T-cell (primary cell): ENCODE data around the gene ZNF677. TPM values are rescaled to one million over a fixed set of nuclear protein-coding genes. Genes with fewer than 3 reads are reported as not detected.
"Not testable (repeated sequence)": the region's sequence is repeated elsewhere in the genome, so short reads cannot be mapped to it uniquely, and the experiment has no call there.

Experiments used
- ATAC-seq, 4 experiments: fragments of 200-7000 bp in 3 of 4; fragments of 150-1000 bp in 1 of 4; cut with Tn5 transposase; replicated peaks in 1 of 4; 1 replicate in 3 of 4; 2 replicates in 1 of 4; pipeline ENCODE4 v1.10.0; 2021; ENCODE audit warnings: moderate library complexity in 3 of 4, mild to moderate bottlenecking in 2 of 4, moderate number of reproducible peaks in 1 of 4
- CTCF ChIA-PET, 2 donors: fragments of 300-600 bp; sonication (Branson Sonifier 250); formaldehyde crosslinking; loops; one replicate each; lab custom pipeline; 2022; ENCODE audit warnings: antibody characterized with exemption in 2 of 2; lab: Charles Lee
- POLR2A ChIA-PET, 2 donors: fragments of 300-600 bp; sonication (Branson Sonifier 250); formaldehyde crosslinking; loops; one replicate each; lab custom pipeline; 2022; ENCODE audit warnings: antibody characterized with exemption in 2 of 2; lab: Charles Lee
- DNase-seq, 35 experiments: peaks; one replicate each; pipeline versions ENCODE4 v3.0.0 to v3.0.0-alpha.2; 2013 to 2023
- H3K27ac ChIP-seq: one replicate; pipeline ENCODE4 v1.5.1; 2013; ENCODE audit warnings: low read length
- H3K27me3 ChIP-seq, 2 experiments: replicated peaks in 1 of 2; 1 replicate in 1 of 2; 2 replicates in 1 of 2; pipeline versions ENCODE4 v1.6.1 to v1.7.0; 2013; ENCODE audit warnings: low read length in 1 of 2, mixed read lengths in 1 of 2; ENCODE audit not compliant: control insufficient read depth in 2 of 2, insufficient read depth in 2 of 2; ENCODE audit errors: extremely low read depth in 1 of 2
- H3K36me3 ChIP-seq, 2 donors: 1 replicate in 1 of 2; 2 replicates in 1 of 2; pipeline versions ENCODE4 v1.6.1 to v1.7.0; 2013; ENCODE audit warnings: low read length in 1 of 2; ENCODE audit not compliant: control insufficient read depth in 2 of 2, insufficient read depth in 1 of 2; ENCODE audit errors: extremely low read depth in 1 of 2
- H3K4me1 ChIP-seq, 2 experiments: 1 replicate in 1 of 2; 2 replicates in 1 of 2; pipeline versions ENCODE4 v1.6.1 to v1.7.0; 2013; ENCODE audit warnings: low read length in 2 of 2, mixed read lengths in 1 of 2; ENCODE audit not compliant: insufficient read depth in 2 of 2, control insufficient read depth in 1 of 2; ENCODE audit errors: extremely low read depth in 1 of 2
- H3K4me3 ChIP-seq, 2 donors: 1 replicate in 1 of 2; 2 replicates in 1 of 2; pipeline versions ENCODE4 v1.5.1 to v1.7.0; 2013; ENCODE audit warnings: mild to moderate bottlenecking in 2 of 2, low read length in 1 of 2, moderate library complexity in 1 of 2; ENCODE audit not compliant: control insufficient read depth in 1 of 2; ENCODE audit errors: extremely low read depth in 1 of 2
- H3K9me3 ChIP-seq: 2 replicates; pipeline ENCODE4 v1.7.0; 2013
- H3K27ac Mint-ChIP-seq, 2 donors: one replicate each; pipeline ENCODE4 v1.8.0; 2020 to 2021; ENCODE audit warnings: mild to moderate bottlenecking in 2 of 2, mixed read lengths in 2 of 2
- H3K27me3 Mint-ChIP-seq, 2 donors: one replicate each; pipeline ENCODE4 v1.8.0; 2021 to 2022; ENCODE audit warnings: mixed read lengths in 2 of 2
- H3K36me3 Mint-ChIP-seq: one replicate; pipeline ENCODE4 v1.8.0; 2021; ENCODE audit warnings: mixed read lengths
- H3K4me1 Mint-ChIP-seq, 3 donors: one replicate each; pipeline ENCODE4 v1.8.0; 2020 to 2022; ENCODE audit warnings: mixed read lengths in 3 of 3, mild to moderate bottlenecking in 1 of 3
- H3K4me3 Mint-ChIP-seq, 3 donors: one replicate each; pipeline ENCODE4 v1.8.0; 2020 to 2022; ENCODE audit warnings: mild to moderate bottlenecking in 3 of 3, mixed read lengths in 3 of 3, moderate library complexity in 3 of 3
- H3K9me3 Mint-ChIP-seq, 3 donors: one replicate each; pipeline ENCODE4 v1.8.0; 2020 to 2022; ENCODE audit warnings: mixed read lengths in 3 of 3
- WGBS: methylation state at CpG from one replicate; pipeline ENCODE4 v1.1.5; 2013; ENCODE audit warnings: missing lambda C conversion rate; ENCODE audit not compliant: insufficient coverage; 5-methylcytosine and 5-hydroxymethylcytosine counted together
- total RNA-seq, 35 experiments: library from RNA in 6 of 35; stranded (reverse) in 6 of 35; fragments of 120-200 nt in 1 of 35; gene quantifications; one replicate each; pipeline versions ENCODE4 v1.2.1 to v1.2.4 and lab custom pipeline; 2013 to 2026

The ZNF677 gene
- 10 to 100 TPM in 4 of 5 donors, 1 to 10 TPM in 1; 8.0 to 20.1 (median 13.7) TPM for total RNA-seq
- total RNA-seq (2013): 17.2 TPM
- 4.2 to 20.0 (median 6.4) reads per million in 29 experiments for total RNA-seq (lab: John Stamatoyannopoulos, UW)

DNA sequence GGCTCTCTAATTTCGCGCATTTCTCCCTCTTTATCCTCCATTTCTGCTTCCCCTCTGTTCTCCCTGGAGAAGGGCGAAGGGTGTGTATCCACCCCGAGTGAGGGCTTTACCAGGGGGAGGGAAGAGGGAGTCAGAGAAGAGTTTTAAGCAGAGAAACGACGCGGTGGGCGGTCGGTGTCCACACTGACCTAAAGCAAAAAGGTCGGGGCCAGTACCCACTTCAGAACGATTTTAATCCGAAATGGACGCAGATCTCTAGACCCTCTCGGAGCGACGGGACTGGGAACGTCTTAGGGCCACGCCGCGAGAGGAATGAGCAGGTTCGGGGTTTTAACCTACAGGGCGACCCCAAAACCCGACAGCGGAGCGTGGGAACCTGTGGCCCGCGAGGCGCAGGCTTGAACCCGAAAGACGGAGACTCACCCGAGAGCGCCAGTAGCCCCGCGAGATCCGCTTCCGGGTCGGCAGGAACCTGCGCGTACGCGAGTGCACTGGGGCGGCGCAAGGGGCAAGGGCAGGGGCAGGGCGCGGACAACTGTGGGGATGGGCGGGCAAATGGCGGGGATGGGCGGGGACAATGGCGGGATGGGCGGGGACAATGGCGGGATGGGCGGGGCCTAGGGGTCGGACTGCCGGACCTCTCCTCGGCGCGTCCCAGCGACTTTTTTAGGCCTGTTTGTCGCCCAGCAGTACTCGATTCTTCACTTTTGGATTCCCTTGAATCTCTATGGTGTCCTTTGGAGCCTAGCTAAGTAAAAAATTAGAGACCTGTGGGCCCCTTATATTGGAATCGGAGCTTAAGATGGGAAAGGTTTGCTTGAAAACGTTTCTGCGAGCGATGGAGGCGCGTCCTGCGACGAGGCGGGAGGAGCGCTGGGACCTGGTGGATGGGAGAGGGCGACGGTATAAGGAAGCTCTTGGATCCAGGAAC is at the start of gene ZNF677:
Gene ZNF677 (minus strand): TSS at position 463 of the 931 bp plus-strand sequence. CDS start 3,323 bp downstream, outside the sequence.
- Histone ChIP-seq H3K4me3 (peak within 1 kb of the TSS; percentile 66 to 97), H3K9me3 (peaks cover 5% of the 10 kb centered on the region), H3K36me3 (peaks cover 4 to 11% of the 10 kb centered on the region in 2 donors), H3K4me1 (peaks cover 3 to 15% of the 10 kb centered on the region in 2 experiments), H3K27me3 (peaks cover 0 to 16% of the 10 kb centered on the region in 2 experiments), H3K27ac (peak within 1 kb of the TSS; percentile 39)
- Mint-ChIP-seq H3K27me3 (peaks cover 10% of the 10 kb centered on the region in 2 donors), H3K9me3 (peaks cover 19 to 52% (median 40%) of the 10 kb centered on the region in 3 donors), H3K27ac (peak within 1 kb of the TSS; percentile 52 to 77), H3K4me1 (peaks cover 11 to 13% (median 13%) of the 10 kb centered on the region in 3 donors), H3K36me3 (peaks cover 35% of the 10 kb centered on the region), H3K4me3 (peak within 1 kb of the TSS; percentile 85 to 91 (median 88))
- POLR2A ChIA-PET: no interaction called here
- DNase-seq (peak; percentile 56 to 88 (median 76)), ATAC-seq (peak; percentile 97 to 100 (median 100))
- WGBS: 7% methylated on average over 61 of the region's 72 CpGs
- CTCF ChIA-PET: no interaction called here

- ATAC-seq, H3K4me1 Mint-ChIP-seq, H3K36me3 ChIP-seq, H3K27ac Mint-ChIP-seq, H3K27me3 ChIP-seq, H3K36me3 Mint-ChIP-seq, H3K27ac ChIP-seq, H3K27me3 Mint-ChIP-seq, CTCF ChIA-PET, POLR2A ChIA-PET, H3K4me3 ChIP-seq, H3K4me1 ChIP-seq, H3K4me3 Mint-ChIP-seq, H3K9me3 ChIP-seq: not testable (repeated sequence)
- DNase-seq: peak in 5 of 35 experiments; percentile 3 to 13 (median 8)
- peaks cover 5 to 19% (median 10%) of the 10 kb centered on the region in 3 donors for H3K9me3 Mint-ChIP-seq
- WGBS: no CpG with 5 or more reads among the region's 8 CpGs
These were observed 46.7 kb upstream of the ZNF677 start for GRCh38 chr19:53301341-53301740.

DNA sequence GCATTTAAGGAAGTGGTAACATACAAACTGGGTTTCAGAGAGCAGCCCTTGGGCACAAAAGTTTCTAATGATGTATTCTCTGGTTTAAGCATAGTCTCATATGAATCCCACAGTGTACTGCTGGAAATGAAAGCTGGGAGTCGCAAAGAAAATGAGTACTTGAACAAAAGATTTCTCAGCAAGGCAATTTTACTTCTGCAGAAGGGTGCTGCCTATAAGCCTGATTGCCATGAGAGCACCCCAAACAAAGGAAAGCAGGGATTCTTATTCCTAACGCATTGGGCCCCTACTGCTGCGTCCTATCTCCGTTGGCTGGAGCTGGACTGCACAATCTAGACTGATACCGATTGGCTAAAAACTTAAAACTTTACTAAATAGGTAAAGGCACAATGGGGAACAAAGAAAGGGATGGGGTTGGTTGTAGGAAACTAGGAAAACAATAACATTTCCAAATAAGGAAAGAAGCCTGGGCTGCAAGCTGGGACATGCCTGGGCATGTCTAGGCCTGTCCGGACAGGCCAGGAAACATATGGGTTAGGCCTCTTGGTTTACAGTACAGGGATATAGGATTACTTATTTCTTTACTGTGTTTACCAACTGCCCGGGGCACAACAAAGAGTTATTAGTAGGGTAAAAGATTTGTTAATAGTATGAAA is 40.2 kb upstream of the ZNF677 start:
- Mint-ChIP-seq H3K4me3 (no peak overlapping the region), H3K4me1 (no peaks in the 10 kb centered on the region), H3K27ac (no peak overlapping the region), H3K36me3 (no peaks in the 10 kb centered on the region), H3K27me3 (no peaks in the 10 kb centered on the region), H3K9me3 (peaks cover 9 to 45% (median 39%) of the 10 kb centered on the region in 3 donors)
- ChIA-PET CTCF (no interaction called here), POLR2A (no interaction called here)
- DNase-seq: no peak
- peaks cover 0 to 3% of the 10 kb centered on the region in 2 donors for H3K36me3 ChIP-seq
- no peaks in the 10 kb centered on the region for H3K4me1 ChIP-seq
- H3K27me3 ChIP-seq: peaks cover 0 to 3% of the 10 kb centered on the region in 2 experiments
- H3K27ac ChIP-seq: no peak overlapping the region
- WGBS: 90% methylated on average over 2 of the region's 7 CpGs
- H3K9me3 ChIP-seq: no peaks in the 10 kb centered on the region
- ATAC-seq: no peak
- H3K4me3 ChIP-seq: no peak overlapping the region

- Mint-ChIP-seq H3K4me1 (no peaks in the 10 kb centered on the region), H3K9me3 (peaks cover 9 to 50% (median 36%) of the 10 kb centered on the region in 3 donors), H3K4me3 (no peak overlapping the region), H3K27me3 (no peaks in the 10 kb centered on the region), H3K36me3 (no peaks in the 10 kb centered on the region), H3K27ac (no peak overlapping the region)
- no peak overlapping the region for H3K4me3 ChIP-seq
- H3K27ac ChIP-seq: no peak overlapping the region
- ATAC-seq: no peak
- POLR2A ChIA-PET: no interaction called here
- no peaks in the 10 kb centered on the region for H3K4me1 ChIP-seq
- H3K9me3 ChIP-seq: peaks cover 2% of the 10 kb centered on the region
- peaks cover 0 to 3% of the 10 kb centered on the region in 2 experiments for H3K27me3 ChIP-seq
- DNase-seq: no peak
- CTCF ChIA-PET: no interaction called here
- WGBS: 90% methylated on average over 42 of the region's 47 CpGs
- peaks cover 0 to 3% of the 10 kb centered on the region in 2 donors for H3K36me3 ChIP-seq
These were observed 36.3 kb upstream of the ZNF677 start for GRCh38 chr19:53290758-53291549.

DNA sequence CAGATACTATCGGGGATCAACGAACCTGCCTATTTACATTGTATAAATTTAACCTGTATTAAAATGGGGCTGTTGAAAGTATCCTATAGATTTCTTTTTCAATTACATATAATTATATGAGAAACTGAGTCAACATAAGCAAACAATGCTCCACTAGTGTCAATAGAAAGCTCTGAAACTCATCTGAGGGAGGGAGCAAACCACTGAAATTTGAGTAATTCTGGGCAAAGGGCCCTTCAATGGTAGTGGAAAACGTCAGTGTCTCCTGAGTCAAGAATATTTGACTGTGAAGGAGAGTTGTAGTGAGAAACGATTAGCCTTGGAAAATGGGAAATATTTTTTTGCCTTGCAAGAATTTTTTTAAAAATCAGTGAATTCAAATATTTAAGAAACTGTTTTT is 30.4 kb upstream of the ZNF677 start:
- no peaks in the 10 kb centered on the region for H3K36me3 ChIP-seq
- Mint-ChIP-seq H3K4me1 (no peaks in the 10 kb centered on the region), H3K9me3 (peaks cover 0 to 30% (median 13%) of the 10 kb centered on the region in 3 donors), H3K27ac (no peak overlapping the region), H3K36me3 (no peaks in the 10 kb centered on the region), H3K27me3 (peaks cover 0 to 5% of the 10 kb centered on the region in 2 donors), H3K4me3 (no peak overlapping the region)
- no peak for DNase-seq
- no peaks in the 10 kb centered on the region for H3K4me1 ChIP-seq
- CTCF ChIA-PET: no interaction called here
- no peaks in the 10 kb centered on the region for H3K27me3 ChIP-seq
- H3K9me3 ChIP-seq: peaks cover 2% of the 10 kb centered on the region
- POLR2A ChIA-PET: no interaction called here
- no peak overlapping the region for H3K27ac ChIP-seq
- WGBS: no CpG with 5 or more reads among the region's 4 CpGs
- ATAC-seq: no peak
- no peak overlapping the region for H3K4me3 ChIP-seq

GRCh38 chr19:53281947-53282346 is 27.3 kb upstream of the ZNF677 start:
- H3K36me3 Mint-ChIP-seq, H3K9me3 ChIP-seq, CTCF ChIA-PET, POLR2A ChIA-PET, H3K36me3 ChIP-seq, H3K4me3 ChIP-seq, H3K27ac Mint-ChIP-seq, H3K27ac ChIP-seq, H3K4me1 Mint-ChIP-seq, H3K27me3 ChIP-seq, H3K4me1 ChIP-seq, ATAC-seq, H3K4me3 Mint-ChIP-seq, H3K27me3 Mint-ChIP-seq: not testable (repeated sequence)
- H3K9me3 Mint-ChIP-seq: peaks cover 5 to 35% (median 16%) of the 10 kb centered on the region in 3 donors
- DNase-seq: peak in 14 of 35 experiments; percentile 1 to 21 (median 4)
- no CpG with 5 or more reads among the region's 8 CpGs for WGBS
